ENCODE data around the gene ADIPOQ. TPM values are rescaled to one million over a fixed set of nuclear protein-coding genes. Genes with fewer than 3 reads are reported as not detected.
"Not testable (repeated sequence)": the region's sequence is repeated elsewhere in the genome, so short reads cannot be mapped to it uniquely, and the experiment has no call there.

Gene ADIPOQ
- total RNA-seq, 1 donor from 2014 or later = 36.6 TPM

GRCh38 chr3:186815435-186815834 lies 27.1 kb upstream of the ADIPOQ start:
- DNase-seq (ENCODE audit: extremely low spot score in 2 of 2) = no peak
- H3K9me3 ChIP-seq = no peaks in the 10 kb centered on the region
- no peak overlapping the region for H3K4me3 ChIP-seq
- no peaks in the 10 kb centered on the region for H3K36me3 ChIP-seq
- TF ChIP-seq POLR2A (IDR thresholded peaks at IDR 0.05) = no peak
- TF ChIP-seq CTCF (IDR thresholded peaks at IDR 0.05) = no peak
- no peak for TF ChIP-seq POLR2AphosphoS5 (IDR thresholded peaks at IDR 0.05; ENCODE audit: insufficient read depth in 1 of 2, low read depth in 1 of 2)
- no peaks in the 10 kb centered on the region for H3K4me1 ChIP-seq
- no peaks in the 10 kb centered on the region for H3K27me3 ChIP-seq
- H3K27ac ChIP-seq = no peak overlapping the region
- intact Hi-C loops (cut with DNase I) = no loop called here

GRCh38 chr3:186818516-186818915 lies 24.0 kb upstream of the ADIPOQ start:
- H3K36me3 ChIP-seq = no peaks in the 10 kb centered on the region
- no peak for TF ChIP-seq POLR2A (IDR thresholded peaks at IDR 0.05)
- TF ChIP-seq POLR2AphosphoS5 (IDR thresholded peaks at IDR 0.05; ENCODE audit: insufficient read depth in 1 of 2, low read depth in 1 of 2) = no peak
- no peak for TF ChIP-seq CTCF (IDR thresholded peaks at IDR 0.05)
- no peaks in the 10 kb centered on the region for H3K9me3 ChIP-seq
- no peaks in the 10 kb centered on the region for H3K27me3 ChIP-seq
- no peak for DNase-seq (ENCODE audit: extremely low spot score in 2 of 2)
- H3K4me3 ChIP-seq = no peak overlapping the region
- no peaks in the 10 kb centered on the region for H3K4me1 ChIP-seq
- intact Hi-C loops (cut with DNase I) = no loop called here
- no peak overlapping the region for H3K27ac ChIP-seq

DNA sequence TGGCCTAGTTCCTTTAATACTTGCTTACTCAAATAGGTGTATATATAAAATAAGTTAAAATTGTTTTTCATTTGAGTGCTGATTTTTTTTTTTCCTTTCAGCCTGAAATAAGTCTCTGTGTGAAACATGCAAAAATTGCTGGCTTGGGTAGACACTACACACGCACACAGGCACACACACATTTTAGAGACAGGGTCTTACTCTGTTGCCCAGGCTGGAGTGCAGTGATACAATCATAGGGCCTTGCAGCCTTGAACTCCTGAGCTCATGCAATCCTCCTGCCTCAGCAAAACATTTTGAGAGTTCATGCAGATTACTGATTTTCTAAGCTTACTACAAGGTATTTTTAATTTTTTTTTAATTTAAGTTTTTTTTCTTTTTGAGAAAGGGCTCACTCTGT lies 23.6 kb upstream of the ADIPOQ start:
- intact Hi-C loops (cut with DNase I) = no loop called here
- H3K4me1 ChIP-seq = no peaks in the 10 kb centered on the region
- no peaks in the 10 kb centered on the region for H3K36me3 ChIP-seq
- no peaks in the 10 kb centered on the region for H3K9me3 ChIP-seq
- H3K27ac ChIP-seq = no peak overlapping the region
- no peak for DNase-seq (ENCODE audit: extremely low spot score in 2 of 2)
- no peak for TF ChIP-seq POLR2AphosphoS5 (IDR thresholded peaks at IDR 0.05; ENCODE audit: insufficient read depth in 1 of 2, low read depth in 1 of 2)
- TF ChIP-seq POLR2A (IDR thresholded peaks at IDR 0.05) = no peak
- no peak for TF ChIP-seq CTCF (IDR thresholded peaks at IDR 0.05)
- H3K4me3 ChIP-seq = no peak overlapping the region
- no peaks in the 10 kb centered on the region for H3K27me3 ChIP-seq

GRCh38 chr3:186821429-186822387 lies 20.8 kb upstream of the ADIPOQ start:
- Histone ChIP-seq H3K36me3 (no peaks in the 10 kb centered on the region), H3K4me1 (peaks cover 15% of the 10 kb centered on the region), H3K27ac (no peak overlapping the region), H3K4me3 (no peak overlapping the region), H3K9me3 (no peaks in the 10 kb centered on the region), H3K27me3 (no peaks in the 10 kb centered on the region)
- peak in 1 of 2 donors; percentile 19 for DNase-seq (ENCODE audit: extremely low spot score in 2 of 2)
- intact Hi-C loops (cut with DNase I) = no loop called here
- TF ChIP-seq CTCF (IDR thresholded peaks at IDR 0.05) (peak in 2 of 3 experiments; percentile 19 to 28), POLR2AphosphoS5 (IDR thresholded peaks at IDR 0.05; ENCODE audit: insufficient read depth in 1 of 2, low read depth in 1 of 2) (no peak), POLR2A (IDR thresholded peaks at IDR 0.05) (no peak)

GRCh38 chr3:186822388-186822759 lies 20.1 kb upstream of the ADIPOQ start:
- H3K4me3 ChIP-seq; H3K27me3 ChIP-seq; DNase-seq (ENCODE audit: extremely low spot score in 2 of 2); H3K9me3 ChIP-seq; H3K27ac ChIP-seq; H3K36me3 ChIP-seq; intact Hi-C loops (cut with DNase I): not testable (repeated sequence)
- H3K4me1 ChIP-seq = peaks cover 17% of the 10 kb centered on the region

Data from vagina (tissue), 2 donors.